ENCODE results near the gene SPART.
A peak's percentile ranks its signal among the peaks of the same experiment; 100 is the strongest.
"Not testable (repeated sequence)": the region's sequence is repeated elsewhere in the genome, so short reads cannot be mapped to it uniquely, and the experiment has no call there.

SPART gene

GRCh38 chr13:36313047-36313969 lies 32.9 kb downstream of the SPART start:
- no peak for DNase-seq

GRCh38 chr13:36310417-36311108 lies 35.6 kb downstream of the SPART start:
- DNase-seq: no peak

- DNase-seq: no peak
Measured at GRCh38 chr13:36302289-36302688, 43.9 kb downstream of the SPART start.

GRCh38 chr13:36299469-36299868 lies 46.7 kb downstream of the SPART start:
- not testable (repeated sequence) for DNase-seq

GRCh38 chr13:36298535-36299068 lies 47.6 kb downstream of the SPART start:
- DNase-seq: no peak

- DNase-seq: peak; percentile 68
Measured at GRCh38 chr13:36297366-36298338, 48.5 kb downstream of the SPART start, which contains the start of gene CCDC169. CCDC169 (minus strand) TSS chr13:36297814; CDS start chr13:36297719, 95 bp downstream.

GRCh38 chr13:36294096-36294495 lies 52.1 kb downstream of the SPART start:
- no peak for DNase-seq

GRCh38 chr13:36293497-36293896 lies 52.7 kb downstream of the SPART start:
- no peak for DNase-seq

GRCh38 chr13:36288794-36289391 lies 57.3 kb downstream of the SPART start:
- DNase-seq: no peak

GRCh38 chr13:36286006-36286405 lies 60.2 kb downstream of the SPART start:
- no peak for DNase-seq

- DNase-seq: no peak
Measured at GRCh38 chr13:36282821-36283432, 63.3 kb downstream of the SPART start.

- no peak for DNase-seq
Measured at GRCh38 chr13:36275190-36276002, 70.8 kb downstream of the SPART start.

- no peak for DNase-seq
Measured at GRCh38 chr13:36273431-36273830, 72.8 kb downstream of the SPART start.

GRCh38 chr13:36261976-36262375 lies 84.2 kb downstream of the SPART start:
- DNase-seq: no peak

GRCh38 chr13:36261011-36261410 lies 85.2 kb downstream of the SPART start:
- no peak for DNase-seq

GRCh38 chr13:36259361-36260137 lies 86.6 kb downstream of the SPART start:
- no peak for DNase-seq

GRCh38 chr13:36258831-36259230 lies 87.4 kb downstream of the SPART start:
- DNase-seq: no peak
